GM19099 (cell line): ENCODE data around the gene AGAP5.
"Not testable (repeated sequence)": the region's sequence is repeated elsewhere in the genome, so short reads cannot be mapped to it uniquely, and the experiment has no call there.

Experiments
- POLR2A ChIP-seq: IDR thresholded peaks from 3 replicates; pipeline ENCODE4 v1.6.1; 2011; ENCODE audit warnings: low read depth; ENCODE audit not compliant: insufficient read length; ENCODE audit errors: extremely low read depth

The AGAP5 gene

DNA sequence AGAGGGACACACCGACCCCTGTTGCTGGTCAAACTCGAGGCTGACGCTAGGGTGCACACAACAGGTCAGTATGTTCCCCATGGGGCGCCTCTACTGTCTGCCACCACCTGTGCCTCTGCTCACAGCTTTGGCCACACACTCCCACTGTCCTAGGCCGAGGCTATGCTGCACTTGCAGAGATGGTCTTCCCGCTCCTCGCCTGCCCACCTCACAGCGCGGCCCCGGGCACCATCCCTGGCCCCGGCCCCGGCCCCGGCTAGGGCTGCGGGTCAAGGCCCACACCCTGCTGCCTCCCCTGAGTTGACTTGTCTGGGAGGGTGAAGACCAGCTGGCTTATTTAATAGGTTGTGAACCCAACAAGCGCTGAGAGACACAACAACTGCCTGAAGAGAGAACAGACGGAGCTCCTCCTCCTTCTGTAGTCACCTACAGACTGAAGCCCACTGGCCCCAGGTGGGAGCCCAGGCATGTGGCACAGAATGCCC, at the start of gene AGAP5:
TSS of gene AGAP5 (minus strand) at position 435 of the 485 bp plus-strand sequence. CDS start at position 81, 354 bp downstream.
- TF ChIP-seq POLR2A, result not testable (repeated sequence)

DNA sequence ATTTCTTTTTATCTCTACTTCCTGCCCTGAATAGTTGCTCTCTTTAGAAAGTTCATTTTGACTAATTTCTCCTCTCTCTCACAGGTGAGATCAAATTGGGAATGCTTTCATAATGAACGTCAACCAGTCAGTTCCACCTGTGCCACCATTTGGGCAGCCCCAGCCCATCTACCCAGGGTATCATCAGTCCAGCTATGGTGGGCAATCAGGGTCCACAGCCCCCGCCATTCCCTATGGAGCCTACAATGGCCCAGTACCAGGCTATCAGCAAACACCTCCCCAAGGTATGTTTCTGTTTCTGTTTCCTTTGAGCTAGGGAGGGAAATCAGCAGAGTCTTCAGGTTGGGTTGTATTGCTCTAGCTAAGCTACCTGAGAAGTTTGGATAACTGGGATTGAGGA, 48.8 kb upstream of the AGAP5 start:
- TF ChIP-seq POLR2A, result no peak

DNA sequence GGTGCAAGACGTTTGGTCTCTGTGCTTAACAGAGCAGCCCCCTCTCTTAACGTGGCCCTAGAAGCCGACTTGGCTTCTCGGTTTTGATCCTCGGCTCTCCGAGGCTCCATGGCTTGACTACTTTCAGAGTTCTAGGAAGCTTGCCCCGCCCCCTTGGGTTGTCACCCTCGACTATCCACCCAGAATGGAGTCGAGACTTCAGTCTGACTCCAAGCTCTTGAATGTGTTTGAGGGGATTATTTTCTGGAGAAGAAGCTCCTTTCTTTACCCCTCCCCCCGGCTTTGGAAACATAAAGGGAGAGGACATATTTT, 46.7 kb upstream of the AGAP5 start:
- no peak for TF ChIP-seq POLR2A

DNA sequence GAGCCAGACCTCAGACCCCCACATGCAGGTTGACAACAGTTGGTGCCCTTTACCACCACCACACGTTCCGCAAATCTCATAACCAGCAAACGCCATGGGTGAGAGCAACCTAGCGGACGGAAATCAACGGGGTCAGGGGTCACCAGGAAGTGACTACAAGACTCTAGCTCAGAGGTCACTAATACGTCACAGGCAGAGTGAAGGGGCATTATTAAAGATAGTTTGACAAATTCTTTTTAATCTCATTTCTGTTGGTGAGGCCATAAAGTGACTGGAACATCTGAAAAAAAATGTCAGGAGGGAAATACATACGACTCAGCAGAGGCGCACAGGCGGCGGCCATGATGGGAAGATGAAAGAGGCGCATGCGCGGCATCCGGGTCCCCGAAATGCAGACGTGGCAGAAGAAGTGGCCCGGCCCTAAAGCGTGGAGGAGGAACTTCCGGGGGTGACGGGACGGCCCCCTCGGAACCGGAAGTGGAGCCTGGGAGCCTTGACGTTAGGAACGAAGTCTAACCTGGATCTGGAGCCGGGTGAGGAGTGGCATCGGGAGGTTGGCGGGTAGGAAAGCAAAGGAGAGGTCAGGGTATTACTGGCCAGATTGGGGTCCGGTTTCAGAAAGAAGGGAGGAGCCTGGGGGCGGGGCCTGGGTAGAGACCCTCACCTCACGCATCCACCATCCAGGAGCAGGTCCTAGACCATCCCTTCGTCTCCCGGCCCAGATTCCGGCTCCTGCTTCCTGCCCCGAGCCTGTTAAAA, 46.2 kb upstream of the AGAP5 start, which contains the start of gene SEC24C:
TSS of gene SEC24C (plus strand) at position 468 of the 759 bp plus-strand sequence. CDS start 2,461 bp downstream, outside the sequence.
- TF ChIP-seq POLR2A, result peak; percentile 86

DNA sequence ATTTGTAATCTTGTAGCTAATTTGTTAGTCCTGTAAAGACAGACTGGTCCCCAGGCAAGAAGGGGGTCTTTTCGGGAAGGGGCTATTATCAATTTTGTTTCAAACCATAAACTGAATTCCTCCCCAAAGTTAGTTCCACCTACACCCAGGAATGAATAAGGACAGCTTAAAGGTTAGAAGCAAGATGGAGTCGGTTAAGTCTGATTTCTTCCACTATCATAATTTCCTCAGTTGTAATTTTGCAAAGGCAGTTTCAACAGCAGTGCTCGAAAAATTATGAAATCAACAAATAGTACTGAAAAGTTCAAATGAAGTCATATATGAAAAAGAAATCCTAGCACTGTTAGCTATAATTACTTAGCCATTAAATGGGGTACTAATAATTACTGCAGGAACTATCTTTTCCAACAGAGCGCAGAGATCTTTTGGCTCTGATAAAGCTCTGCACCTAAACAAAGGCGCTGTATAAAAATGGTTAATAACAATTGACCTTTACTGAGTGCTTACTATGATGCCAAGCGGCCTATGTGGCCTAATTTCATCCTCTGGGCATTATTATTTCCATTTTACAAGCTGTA, 45.5 kb upstream of the AGAP5 start:
- TF ChIP-seq POLR2A, result no peak

DNA sequence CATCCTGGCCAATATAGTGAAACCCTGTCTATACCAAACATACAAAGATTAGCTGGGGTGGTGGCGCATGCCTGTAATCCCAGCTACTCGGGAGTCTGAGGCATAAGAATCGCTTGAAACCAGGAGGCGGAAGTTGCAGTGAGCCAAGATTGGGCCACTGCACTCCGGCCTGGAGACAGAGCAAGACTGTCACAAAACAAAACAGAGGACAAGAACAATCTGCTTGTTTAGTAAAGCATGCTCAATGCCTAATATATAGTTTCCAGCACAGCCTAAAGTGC, 44.5 kb upstream of the AGAP5 start:
- TF ChIP-seq POLR2A, result no peak

DNA sequence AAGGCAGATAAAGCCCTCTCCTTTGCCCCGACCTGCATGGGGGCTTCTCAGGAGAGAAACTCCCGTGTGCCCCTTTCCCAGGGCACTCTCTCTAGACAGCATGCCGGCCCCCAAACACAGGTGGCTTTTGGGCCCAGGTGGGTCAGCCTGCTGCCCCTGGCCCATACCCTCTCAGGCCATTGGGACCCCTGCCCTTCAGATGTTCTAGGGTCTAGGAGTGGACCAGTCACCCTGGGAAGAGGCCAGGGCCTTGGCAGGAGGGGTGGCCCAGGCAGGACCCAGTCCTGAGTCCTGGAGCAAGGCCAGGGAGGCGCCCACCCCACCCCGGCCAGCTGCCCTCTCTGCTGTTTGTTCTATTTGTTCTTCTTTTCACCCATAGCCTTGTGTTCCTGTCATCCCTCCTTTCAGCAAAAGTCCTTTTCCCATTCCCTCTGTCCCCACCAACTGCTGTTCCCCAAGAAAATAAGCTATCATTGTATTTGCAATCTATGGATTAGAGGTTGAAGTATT, 36.9 kb upstream of the AGAP5 start:
- TF ChIP-seq POLR2A, result no peak

DNA sequence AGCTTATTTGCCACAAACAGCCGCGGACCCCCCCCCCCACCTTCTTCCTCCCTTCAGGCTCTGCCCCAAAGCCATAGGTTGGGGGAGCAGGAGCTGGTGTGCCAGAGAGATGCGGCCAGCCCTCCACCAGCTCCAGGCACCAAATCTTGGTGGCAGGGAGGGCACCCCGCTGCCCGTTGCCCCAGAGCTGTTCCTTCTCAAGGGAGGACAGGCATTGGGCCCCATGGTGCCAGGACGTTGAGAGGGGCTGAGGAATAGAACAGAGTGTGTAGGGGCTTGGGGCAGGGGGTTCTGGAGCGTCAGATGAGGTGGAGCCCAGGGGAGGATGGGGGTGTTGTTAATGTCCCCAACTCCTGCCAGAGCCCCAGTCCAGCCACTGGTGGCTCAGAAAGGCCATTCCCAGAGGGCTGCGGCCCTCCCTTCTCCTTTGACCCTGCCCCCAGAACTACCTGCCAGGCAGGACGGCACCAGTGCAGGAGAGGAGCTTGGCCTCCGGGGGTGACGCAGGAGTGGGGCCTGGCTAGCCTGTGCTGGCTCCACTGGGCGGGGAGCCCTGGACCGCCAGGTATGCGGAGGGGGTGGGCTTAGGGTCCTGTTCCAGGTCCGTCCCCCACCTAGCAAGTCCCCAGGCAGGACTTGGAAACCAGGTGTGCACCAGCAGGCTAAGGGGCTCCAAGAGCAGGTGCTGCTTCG, 36.3 kb upstream of the AGAP5 start:
- no peak for TF ChIP-seq POLR2A

DNA sequence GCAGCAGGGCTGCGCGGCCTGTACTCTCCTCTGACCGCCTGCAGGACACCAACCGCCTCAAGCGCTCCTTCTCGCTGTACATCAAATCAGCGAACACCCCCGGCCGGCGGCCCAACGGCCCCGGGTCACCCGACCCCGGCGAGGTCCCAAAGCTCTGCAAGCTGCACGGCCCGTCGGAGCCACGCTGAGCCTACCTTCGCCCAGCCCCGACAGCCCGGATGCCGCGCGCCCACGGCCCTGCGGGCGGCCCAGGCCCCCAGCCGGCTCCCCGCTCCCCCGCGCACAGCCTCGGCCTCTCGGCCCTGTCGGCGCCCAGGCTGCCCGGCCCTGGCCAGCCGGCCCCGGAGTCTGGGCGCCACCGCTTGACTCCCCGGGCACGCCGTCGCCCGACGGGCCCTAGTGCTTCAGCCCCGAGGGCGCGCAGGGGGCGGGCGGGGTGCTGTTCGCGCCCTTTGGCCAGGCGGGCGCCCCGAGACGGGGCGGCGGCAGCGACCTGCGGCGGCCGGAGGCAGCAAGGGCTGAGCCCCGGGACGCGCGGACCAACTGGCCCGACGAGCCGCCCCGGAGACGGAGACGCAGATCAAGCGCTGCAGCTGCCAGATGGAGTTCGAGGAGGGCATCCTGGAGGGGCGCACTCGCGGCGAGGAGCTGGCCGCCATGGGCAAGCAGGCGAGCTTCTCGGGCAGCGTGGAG, 35.2 kb upstream of the AGAP5 start:
- no peak for TF ChIP-seq POLR2A

DNA sequence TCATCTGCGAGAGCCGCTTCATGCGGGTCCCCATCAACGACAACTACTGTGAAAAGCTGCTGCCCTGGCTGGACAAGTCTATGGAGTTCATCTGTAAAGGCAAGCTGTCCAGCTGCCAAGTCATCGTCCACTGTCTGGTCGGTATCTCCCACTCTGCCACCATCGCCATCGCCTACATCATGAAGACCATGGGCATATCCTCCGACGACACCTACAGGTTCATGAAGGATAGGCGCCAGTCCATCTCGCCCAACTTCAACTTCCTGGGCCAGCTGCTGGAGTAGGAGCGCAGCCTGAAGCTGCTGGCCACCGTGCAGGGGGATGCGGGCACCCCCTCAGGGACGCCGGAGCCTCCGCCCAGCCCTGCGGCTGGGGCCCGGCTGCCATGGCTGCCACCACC, 34.5 kb upstream of the AGAP5 start:
- no peak for TF ChIP-seq POLR2A

DNA sequence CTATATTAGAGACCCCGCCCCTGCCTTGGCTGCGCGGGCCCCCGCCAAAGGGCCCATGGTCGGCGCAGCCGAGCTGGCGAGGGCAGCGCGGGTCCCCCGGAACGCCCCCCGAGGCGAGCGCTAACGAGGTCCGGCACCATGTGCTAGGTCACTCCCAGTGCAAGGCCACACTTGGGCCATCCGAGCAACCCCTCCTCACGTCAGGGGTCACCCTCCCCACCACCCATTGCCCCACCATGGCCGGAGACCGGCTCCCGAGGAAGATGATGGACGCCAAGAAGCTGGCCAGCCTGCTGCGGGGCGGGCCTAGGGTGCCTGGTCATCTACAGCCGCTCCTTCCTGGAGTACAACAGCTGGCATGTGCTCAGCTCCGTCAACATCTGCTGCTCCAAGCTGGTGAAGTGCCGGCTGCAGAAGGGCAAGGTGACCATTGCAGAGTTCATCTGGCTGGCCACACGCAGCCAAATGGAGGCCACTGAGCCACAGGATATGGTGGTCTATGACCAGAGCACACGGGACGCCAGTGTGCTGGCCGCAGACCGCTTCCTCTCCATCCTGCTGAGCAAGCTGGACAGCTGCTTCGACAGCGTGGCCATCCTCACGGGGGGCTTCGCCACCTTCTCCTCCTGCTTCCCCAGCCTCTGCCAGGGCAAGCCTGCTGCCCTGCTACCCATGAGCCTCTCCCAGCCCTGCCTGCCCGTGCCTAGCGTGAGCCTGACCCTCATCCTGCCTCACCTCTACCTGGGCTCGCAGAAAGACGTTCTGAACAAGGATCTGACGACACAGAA, 33.9 kb upstream of the AGAP5 start:
- TF ChIP-seq POLR2A, result no peak

DNA sequence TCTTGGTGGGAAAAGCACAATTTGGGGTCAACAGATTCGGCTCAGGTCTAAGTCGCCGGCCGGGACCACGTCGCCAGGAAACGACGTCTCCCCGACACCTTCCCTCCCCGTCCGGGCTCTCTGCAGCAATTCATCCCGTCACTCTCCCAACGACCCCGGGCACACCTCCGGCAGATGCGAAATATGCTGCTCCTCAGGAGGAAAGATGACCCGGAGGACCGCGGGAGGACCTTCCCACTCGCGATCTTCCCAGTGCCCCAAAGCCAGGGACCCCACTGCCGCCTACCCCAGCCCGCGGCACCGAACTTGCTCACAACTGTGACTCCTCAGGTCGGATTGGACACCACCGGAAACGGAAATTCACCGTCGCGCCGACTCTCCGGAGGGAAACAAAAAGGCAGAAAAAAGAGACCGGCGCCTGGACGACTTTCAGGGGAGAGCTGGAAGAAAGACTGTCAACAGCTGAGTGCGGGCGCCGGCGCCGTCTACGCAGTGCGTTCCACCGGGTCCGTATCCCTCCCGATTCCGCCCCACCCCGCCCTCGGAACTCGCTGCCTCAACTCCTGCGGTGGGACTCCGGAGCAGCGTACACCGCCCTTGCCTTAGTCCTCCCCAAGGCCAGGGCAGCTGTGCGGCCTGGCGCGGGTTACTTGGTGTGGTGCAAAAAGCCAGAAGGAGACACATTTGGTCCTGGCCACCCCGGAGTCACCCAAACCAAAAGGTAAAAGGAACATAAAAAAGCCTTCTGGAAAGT, 32.4 kb upstream of the AGAP5 start:
- TF ChIP-seq POLR2A, result peak; percentile 93

DNA sequence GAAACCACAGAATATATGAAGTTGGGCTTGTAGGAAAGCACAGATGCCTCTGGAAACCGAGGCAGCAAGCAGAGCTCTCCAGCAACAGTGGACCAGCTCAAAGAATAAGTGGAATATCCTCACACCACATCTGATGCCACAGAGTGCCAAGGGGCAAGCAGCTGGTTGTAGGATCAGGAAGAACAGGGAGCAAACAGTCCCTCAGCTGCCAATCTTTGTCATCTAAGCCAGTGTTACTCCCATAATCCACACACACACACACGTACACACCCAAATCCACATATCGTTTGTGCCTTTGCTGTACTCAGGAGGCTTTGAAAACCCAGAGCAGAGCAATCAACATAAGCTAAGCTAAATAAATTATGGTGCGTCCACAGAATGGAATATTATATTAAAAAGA, 25.6 kb upstream of the AGAP5 start:
- TF ChIP-seq POLR2A, result no peak

DNA sequence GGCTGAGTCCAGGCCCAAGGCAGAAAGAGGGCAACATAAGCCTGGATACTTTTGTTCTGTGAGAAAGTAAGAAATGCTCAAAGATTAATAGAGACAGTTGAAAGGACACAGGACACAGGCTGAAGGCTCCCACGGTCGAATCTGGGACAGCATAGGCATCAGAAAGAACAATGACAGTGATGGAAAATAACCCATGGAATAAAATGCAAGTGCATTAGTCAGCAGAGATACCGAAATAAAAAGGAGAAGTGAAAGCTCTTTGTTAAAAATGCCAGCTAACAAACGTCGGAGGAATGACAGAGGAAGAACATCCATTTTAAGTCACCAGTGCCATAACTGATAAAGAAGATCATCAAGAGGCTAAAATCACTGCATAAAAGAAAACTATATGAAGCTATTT, 19.6 kb upstream of the AGAP5 start:
- no peak for TF ChIP-seq POLR2A
